AG04450 (cell line): ENCODE data around the gene DYNC1I1. TPM values are rescaled to one million over a fixed set of nuclear protein-coding genes. Genes with fewer than 3 reads are reported as not detected.

Experiments used
- CTCF ChIA-PET: fragments of 300-600, 350-600 bp; formaldehyde crosslinking; extraction: SDS; loops from one replicate; lab custom pipeline; 2022; ENCODE audit warnings: antibody characterized with exemption, inconsistent platforms; lab: Charles Lee
- POLR2A ChIA-PET: fragments of 350-600 bp; formaldehyde crosslinking; extraction: SDS; loops from one replicate; lab custom pipeline; 2021; ENCODE audit warnings: antibody characterized with exemption, inconsistent platforms; lab: Yijun Ruan, JAX
- DNase-seq: peaks from one replicate; pipeline ENCODE4 v3.0.0-alpha.2; 2011; ENCODE audit warnings: low read depth, low spot score
- H3K27ac ChIP-seq: one replicate; pipeline ENCODE4 v1.5.1; 2012; ENCODE audit warnings: low read depth, low read length, control low read depth
- H3K27me3 ChIP-seq: one replicate; pipeline ENCODE4 v1.6.0; 2012; ENCODE audit warnings: low read length; ENCODE audit not compliant: control insufficient read depth, insufficient read depth
- H3K4me3 ChIP-seq: 2 replicates; pipeline ENCODE4 v1.5.1; 2011; ENCODE audit warnings: mild to moderate bottlenecking, low read depth, low read length, control low read depth
- H3K9me3 ChIP-seq: 2 replicates; pipeline ENCODE4 v1.5.1; 2012; ENCODE audit warnings: low read length; ENCODE audit not compliant: control insufficient read depth, insufficient read depth
- polyA plus RNA-seq: library from polyadenylated mRNA; depleted of rRNA; stranded (reverse); fragments of >200 nt; gene quantifications from 2 replicates; pipeline ENCODE4 v1.2.3, GENCODE V29; 2011
- TF ChIP-seq, protein P1 (sequence below): IDR thresholded peaks from 2 replicates; pipeline ENCODE4 v1.5.1; 2011; ENCODE audit warnings: low read depth, low read length, control low read depth, inconsistent platforms

Gene DYNC1I1
- polyA plus RNA-seq, 1 experiment: 0.06 TPM

DNA sequence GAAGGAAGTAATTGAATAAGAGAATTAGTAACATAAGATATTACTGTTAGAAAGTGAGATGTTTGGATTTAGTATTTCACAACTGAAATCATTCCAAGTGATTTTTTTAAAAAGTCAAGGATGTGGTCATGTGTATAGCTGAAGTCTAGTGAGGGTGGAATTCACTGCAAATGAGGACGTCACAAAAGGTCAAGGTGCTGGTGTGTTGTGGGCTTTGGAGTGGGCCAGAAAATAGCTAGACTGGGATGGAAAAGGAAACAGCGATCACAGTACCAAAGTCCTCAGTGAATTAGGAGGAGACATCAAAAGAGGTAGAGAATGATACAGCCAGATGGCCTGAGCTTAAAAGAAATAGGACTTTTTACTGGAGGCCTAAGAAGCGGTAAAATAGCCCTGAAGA is 272.8 kb downstream of the DYNC1I1 start:
- Histone ChIP-seq H3K4me3 (no peak overlapping the region), H3K27ac (no peak overlapping the region), H3K9me3 (no peaks in the 10 kb centered on the region), H3K27me3 (no peaks in the 10 kb centered on the region)
- CTCF ChIA-PET: no interaction called here
- POLR2A ChIA-PET: no interaction called here
- no peak for DNase-seq
- TF ChIP-seq, protein P1, sequence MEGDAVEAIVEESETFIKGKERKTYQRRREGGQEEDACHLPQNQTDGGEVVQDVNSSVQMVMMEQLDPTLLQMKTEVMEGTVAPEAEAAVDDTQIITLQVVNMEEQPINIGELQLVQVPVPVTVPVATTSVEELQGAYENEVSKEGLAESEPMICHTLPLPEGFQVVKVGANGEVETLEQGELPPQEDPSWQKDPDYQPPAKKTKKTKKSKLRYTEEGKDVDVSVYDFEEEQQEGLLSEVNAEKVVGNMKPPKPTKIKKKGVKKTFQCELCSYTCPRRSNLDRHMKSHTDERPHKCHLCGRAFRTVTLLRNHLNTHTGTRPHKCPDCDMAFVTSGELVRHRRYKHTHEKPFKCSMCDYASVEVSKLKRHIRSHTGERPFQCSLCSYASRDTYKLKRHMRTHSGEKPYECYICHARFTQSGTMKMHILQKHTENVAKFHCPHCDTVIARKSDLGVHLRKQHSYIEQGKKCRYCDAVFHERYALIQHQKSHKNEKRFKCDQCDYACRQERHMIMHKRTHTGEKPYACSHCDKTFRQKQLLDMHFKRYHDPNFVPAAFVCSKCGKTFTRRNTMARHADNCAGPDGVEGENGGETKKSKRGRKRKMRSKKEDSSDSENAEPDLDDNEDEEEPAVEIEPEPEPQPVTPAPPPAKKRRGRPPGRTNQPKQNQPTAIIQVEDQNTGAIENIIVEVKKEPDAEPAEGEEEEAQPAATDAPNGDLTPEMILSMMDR: no peak

DNA sequence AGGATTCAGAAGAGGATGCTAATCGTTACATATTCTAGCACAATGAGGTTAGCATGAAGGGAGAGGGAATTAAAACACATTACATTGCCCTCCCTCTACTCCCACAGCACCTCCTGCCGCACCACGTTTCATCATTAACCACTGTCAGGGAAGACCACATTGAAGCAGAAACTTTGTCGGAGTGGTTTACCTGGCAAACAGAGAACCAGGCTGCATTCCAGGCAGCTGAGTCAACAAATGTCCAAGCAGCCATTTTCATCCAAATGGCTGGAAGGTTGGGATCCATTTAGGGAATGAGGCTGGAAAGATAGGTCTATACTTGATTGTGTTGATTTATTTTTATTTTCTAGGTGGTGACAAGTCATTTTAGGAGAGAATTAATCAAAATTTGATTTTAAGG is 273.6 kb downstream of the DYNC1I1 start:
- DNase-seq: no peak
- no peaks in the 10 kb centered on the region for H3K27me3 ChIP-seq
- ChIA-PET CTCF (interaction anchor here (0.6 kb wide), 1 partner anchor 972 kb away, joined by 3 read pairs; no protein-coding TSS in a partner anchor), POLR2A (no interaction called here)
- H3K4me3 ChIP-seq: no peak overlapping the region
- TF ChIP-seq, protein P1: no peak
- H3K9me3 ChIP-seq: no peaks in the 10 kb centered on the region
- no peak overlapping the region for H3K27ac ChIP-seq

DNA sequence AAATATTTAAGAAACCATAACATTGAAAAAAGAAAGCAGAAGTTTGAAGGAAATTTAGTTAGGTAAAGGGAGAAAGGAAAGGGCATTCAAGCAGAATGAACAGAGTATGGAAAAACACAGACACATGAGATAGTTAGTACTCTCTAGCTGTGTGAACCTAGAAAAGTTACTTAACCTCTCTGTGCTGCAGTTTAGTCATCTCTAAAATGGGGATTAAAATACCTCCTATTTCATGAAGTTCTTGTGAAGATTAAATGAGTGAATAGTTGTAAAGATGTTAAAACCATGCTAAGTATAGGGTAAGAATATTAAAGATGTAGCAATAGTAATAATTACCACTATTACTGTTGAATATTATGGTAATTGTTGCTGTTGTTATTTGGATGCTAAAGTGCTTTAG is 279.9 kb downstream of the DYNC1I1 start:
- no peak overlapping the region for H3K4me3 ChIP-seq
- no peaks in the 10 kb centered on the region for H3K9me3 ChIP-seq
- ChIA-PET POLR2A (no interaction called here), CTCF (no interaction called here)
- TF ChIP-seq, protein P1: no peak
- H3K27me3 ChIP-seq: no peaks in the 10 kb centered on the region
- no peak overlapping the region for H3K27ac ChIP-seq
- no peak for DNase-seq

DNA sequence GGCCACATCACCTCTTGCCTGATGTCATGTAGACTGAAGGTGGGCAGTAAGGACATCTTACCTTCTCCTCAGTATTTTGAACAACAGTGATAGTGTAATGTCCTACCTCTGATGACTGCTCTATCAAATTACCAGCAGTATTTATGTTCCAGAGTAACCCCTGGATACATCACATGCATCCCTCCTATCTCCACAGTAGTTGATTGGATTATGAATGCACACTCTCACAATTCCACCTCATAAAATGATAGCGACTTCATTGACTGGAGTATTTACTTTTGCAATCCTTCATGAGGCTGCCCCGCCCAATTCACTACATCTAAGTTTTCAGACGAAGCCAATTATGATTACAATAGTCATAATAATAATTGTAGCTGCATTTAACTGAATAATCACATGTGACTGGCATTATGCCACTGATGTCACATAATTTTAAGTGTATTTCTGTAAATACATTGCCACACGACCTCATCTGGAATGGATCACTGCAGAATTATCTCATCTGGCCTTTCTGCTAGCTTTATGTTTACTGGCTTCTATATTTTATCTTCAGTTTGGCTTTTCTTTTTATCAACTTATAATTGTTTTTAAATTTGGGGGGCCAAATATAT is 280.6 kb downstream of the DYNC1I1 start:
- DNase-seq: no peak
- no peaks in the 10 kb centered on the region for H3K9me3 ChIP-seq
- no peak overlapping the region for H3K4me3 ChIP-seq
- no peaks in the 10 kb centered on the region for H3K27me3 ChIP-seq
- ChIA-PET CTCF (no interaction called here), POLR2A (no interaction called here)
- TF ChIP-seq, protein P1: no peak
- no peak overlapping the region for H3K27ac ChIP-seq

DNA sequence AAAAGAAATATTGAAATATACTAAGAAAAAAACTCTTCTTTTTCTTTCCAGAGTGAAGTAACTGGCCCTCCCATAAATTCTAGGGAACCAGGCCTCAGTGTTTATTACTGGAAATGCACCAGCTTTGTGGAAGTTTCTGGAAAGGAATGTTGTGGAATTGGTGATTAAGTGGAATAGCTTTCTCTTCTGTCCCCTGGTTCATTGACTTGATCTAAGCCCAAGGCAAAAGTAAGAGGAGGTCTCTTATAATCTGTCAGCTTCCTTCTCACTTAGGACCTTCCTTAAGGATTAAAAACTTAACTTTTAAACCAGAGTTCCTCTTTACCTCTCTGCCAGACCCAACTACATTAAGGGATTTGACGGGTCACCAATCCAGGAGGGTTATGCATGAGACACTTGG is 283.4 kb downstream of the DYNC1I1 start:
- TF ChIP-seq, protein P1: no peak
- DNase-seq: no peak
- Histone ChIP-seq H3K9me3 (no peaks in the 10 kb centered on the region), H3K27me3 (no peaks in the 10 kb centered on the region), H3K4me3 (no peak overlapping the region), H3K27ac (no peak overlapping the region)
- ChIA-PET POLR2A (no interaction called here), CTCF (no interaction called here)
